Measurements from ENCODE around the gene PROX1.

Gene PROX1

GRCh38 chr1:213980906-213981305 is 6.9 kb upstream of the PROX1 start:
- no peak for DNase-seq (ENCODE audit: low spot score)

GRCh38 chr1:213982289-213982671 is 5.5 kb upstream of the PROX1 start:
- DNase-seq (ENCODE audit: low spot score) = no peak

DNA sequence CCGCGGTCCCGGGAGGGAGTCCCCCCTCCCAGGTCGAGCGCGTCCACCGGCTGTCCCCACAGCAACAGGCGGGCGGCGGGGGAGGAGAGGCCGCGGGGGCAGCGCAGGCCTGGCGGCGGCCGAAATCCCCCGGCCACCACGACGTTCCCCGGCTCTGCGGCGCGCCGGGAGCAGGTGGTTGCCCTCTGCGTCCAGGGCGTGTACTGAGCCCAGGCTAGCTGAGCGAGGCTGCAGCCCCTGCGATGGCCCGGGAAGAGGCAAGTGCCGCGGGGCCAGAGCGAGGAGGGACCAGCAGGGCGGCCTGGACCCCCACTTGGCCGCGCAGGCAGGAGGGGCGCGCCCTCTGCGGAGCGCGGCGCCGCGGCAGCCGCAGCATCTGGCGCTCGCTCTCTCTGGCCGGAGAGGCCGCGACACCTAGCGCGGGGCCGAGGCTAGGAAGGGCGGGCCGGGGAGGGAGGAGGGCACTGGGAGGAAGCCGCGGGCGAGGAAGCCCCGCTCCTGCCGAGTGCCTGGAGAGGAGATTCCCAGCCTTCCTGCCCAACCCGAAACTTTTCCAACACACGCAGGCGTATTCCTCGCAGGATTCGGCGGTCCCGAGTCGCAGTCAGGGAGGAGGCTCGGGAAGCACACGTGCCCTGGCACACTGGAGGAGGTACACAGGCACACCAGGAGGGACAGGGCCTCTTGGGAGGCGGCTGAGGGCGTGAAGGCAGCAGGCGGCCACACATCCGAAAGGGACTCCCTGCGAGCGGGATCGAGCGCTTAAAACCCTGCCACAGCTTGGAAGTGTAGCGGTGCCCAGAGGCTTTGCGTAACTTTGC is 4.9 kb upstream of the PROX1 start:
- DNase-seq (ENCODE audit: low spot score) = no peak

DNA sequence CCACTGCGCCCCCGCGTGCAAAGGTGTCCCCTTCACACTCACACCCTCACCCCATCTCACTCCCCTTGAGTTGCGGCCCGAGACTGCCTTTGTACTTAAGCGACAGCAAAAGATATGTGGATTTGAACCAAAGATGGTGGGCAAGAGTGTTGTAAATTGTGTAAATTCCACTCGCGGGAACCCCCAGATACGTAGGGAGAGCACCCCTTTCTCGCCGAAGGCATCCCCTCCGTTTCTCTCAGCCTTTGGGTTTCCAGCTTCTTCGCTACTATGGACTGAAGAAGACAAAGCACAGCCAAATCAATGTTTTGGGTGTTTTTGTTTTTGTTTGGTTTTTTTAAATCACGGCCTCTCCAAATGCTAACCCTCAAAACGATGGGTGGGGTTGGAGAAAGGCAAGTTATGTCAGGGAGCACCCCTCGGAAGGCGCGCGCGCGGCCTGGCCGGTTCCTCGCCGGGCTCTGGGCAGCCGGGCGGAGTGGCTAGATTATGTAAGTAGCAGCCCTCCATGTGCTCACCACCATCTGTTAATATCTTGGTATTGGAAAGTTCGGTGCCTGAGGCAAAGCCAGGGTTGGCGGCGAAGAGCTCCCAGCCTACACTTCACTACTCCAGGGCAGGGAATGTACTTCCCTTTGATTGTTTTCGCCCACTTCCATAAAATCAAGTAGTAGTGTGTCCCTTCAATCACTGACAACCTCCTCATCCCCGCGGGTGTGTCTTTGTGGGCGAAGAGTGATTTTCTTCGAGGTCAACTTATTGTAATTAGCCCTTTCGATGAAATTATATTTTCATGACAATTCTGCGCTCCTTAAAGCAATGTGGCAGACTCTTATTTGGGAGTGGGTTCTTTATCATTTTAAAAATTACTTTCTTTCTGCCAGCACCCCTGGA is 4.0 kb upstream of the PROX1 start:
- DNase-seq (ENCODE audit: low spot score) = no peak

DNA sequence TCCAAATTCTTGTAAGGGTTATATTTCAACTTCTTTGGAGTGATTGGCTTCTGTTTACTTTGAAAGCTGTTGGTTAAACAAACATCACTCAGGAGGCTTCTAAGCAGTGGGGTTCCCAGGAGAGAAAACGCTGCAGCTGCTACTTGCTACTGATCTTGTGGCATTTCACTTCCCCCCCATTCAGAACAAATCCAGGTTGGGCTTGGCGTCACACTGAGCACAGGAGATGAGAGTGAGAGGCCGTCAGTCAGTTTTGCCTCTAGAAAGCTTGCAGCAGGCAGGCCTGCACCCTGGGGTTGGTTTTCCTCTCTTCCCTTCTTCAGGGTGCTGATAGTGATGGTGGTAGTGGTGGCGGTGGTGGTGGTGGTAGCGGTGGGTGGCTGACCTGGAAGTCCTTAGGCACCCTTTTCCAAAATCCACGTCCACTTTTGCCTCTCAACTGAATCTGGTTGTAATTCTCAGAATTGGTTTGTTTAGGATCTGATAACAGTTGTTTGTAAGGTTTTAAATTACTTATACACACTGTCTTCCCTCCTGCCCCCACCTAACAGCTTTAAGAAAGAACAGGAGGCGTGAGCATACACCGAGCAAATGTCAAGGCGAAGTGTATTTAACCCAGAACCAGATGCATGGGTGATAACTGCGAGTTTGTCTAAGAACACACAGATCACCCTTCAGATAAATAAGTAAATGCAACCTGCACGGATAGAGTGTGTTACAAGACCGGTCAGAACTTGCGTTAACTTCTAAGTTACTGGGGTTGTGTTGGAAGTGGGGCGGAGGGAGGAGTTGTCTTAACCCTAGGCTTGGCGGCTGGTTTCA is 3.2 kb upstream of the PROX1 start:
- no peak for DNase-seq (ENCODE audit: low spot score)

DNA sequence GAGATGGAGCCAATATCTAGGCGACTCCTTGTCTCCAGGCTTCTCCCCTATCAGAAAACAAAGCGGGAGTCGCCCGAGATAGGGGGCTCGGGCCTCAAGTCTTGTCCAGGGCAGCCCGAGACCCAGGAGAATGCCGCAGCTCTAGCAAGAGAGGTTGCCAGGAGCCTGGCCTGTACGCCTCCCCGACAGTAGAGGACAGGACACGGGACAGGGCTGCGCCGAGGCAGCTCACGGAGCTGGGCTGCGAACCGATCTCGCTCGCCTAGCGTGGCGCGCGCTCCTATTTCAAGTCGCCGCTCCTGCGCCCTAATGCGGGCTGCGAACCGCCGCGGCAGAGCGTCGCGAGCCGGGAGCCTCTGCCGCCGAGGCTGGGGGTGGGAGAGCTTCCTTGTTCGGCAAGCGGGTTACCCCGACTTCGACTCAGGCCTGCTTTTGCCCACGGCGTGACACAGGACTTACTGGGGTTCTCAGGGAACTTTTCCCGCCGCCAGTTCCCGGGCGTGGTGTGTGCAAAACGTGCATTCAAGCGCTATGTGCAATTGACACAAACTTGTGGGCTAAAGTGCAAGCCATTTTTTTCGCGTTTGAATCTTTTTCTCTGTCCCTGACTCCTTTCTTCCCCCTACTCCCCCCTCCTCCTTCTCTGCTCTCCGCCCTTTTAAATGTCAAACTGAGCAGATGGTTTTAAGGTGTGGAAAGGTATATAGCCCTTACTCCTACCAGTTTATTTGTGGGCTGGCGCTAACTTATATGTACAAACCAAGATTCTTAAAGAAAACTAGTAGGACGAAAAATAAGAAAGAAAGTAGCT is 2.4 kb upstream of the PROX1 start:
- no peak for DNase-seq (ENCODE audit: low spot score)

- DNase-seq (ENCODE audit: low spot score) = no peak
Observed at GRCh38 chr1:213986020-213986924, 1.5 kb upstream of the PROX1 start.

DNA sequence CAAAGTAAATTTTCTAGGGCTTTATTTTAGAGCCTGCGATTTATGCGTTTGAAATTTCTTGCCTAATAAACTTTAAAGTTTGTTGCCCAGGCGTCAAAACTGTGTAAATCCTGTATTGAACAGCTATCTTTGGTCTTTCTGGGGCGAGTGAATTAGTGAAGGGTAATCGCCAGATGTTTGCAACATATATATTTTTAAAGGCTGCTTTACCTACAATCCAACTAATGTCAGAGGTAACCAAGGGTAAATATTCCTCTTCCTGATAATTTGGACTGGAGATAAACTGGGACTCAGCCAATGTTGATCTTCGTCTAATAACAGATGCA is 885 bp upstream of the PROX1 start:
- no peak for DNase-seq (ENCODE audit: low spot score)

- no peak for DNase-seq (ENCODE audit: low spot score)
Observed at GRCh38 chr1:213987422-213987926, 299 bp upstream of the PROX1 start.

DNA sequence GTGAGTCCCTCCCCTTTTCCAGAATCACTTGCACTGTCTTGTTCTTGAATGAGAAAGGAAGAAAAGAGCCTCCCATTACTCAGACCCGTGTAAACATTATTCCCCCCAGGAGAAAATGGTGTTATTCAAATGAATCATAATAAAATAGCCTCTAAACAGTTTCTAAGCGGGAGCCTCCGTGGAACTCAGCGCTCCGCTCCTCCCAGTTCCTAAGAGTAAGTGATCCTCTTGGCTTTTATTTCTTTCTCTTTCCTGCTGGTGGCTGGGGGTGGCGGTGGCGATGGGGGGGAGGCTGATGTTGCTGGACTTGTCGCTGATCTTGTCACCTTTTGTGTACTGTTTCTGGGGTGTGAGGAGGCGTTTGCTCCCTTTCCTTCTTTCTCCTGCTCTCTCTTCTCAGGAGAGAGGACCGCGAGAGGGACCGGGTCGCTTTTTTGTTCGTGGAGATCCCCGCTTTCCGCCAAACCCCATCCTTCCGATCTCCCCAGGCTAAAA is 781 bp downstream of the PROX1 start:
- no peak for DNase-seq (ENCODE audit: low spot score)

GRCh38 chr1:213989002-213989855 is 1.5 kb downstream of the PROX1 start:
- DNase-seq (ENCODE audit: low spot score) = no peak

GRCh38 chr1:213993929-213994328 is 6.2 kb downstream of the PROX1 start:
- no peak for DNase-seq (ENCODE audit: low spot score)

GRCh38 chr1:213994888-213995287 is 7.1 kb downstream of the PROX1 start:
- DNase-seq (ENCODE audit: low spot score) = no peak

DNA sequence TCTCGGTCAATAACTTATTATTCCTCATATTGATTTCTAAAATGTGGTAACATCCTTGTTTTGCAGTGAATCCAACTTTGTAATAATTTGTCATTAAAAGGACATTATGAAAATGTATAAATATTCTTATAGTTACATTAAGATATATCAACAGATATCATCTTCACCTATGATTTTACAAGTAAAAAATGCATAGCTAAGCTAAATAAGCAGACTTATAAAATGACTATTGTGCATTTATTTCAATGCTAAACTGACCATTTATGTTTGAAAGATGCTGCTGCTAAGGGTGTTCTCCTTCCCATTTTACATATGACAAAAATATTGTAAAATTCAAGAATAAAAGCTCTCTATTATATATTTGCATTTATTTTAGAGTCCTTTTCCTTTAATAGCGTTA is 7.8 kb downstream of the PROX1 start:
- DNase-seq (ENCODE audit: low spot score) = no peak

DNA sequence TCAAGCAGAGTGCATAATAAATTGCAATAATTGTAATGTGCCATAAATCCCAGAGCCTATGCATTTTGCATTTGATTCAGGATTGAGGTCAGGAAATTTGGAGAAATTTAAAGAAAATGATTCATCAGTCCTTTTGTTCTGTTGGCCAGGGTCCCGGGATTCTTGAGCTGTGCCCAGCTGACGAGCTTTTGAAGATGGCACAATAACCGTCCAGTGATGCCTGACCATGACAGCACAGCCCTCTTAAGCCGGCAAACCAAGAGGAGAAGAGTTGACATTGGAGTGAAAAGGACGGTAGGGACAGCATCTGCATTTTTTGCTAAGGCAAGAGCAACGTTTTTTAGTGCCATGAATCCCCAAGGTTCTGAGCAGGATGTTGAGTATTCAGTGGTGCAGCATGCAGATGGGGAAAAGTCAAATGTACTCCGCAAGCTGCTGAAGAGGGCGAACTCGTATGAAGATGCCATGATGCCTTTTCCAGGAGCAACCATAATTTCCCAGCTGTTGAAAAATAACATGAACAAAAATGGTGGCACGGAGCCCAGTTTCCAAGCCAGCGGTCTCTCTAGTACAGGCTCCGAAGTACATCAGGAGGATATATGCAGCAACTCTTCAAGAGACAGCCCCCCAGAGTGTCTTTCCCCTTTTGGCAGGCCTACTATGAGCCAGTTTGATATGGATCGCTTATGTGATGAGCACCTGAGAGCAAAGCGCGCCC is 8.7 kb downstream of the PROX1 start:
- no peak for DNase-seq (ENCODE audit: low spot score)

- DNase-seq (ENCODE audit: low spot score) = no peak
Observed at GRCh38 chr1:213997038-213997771, 9.4 kb downstream of the PROX1 start.

DNA sequence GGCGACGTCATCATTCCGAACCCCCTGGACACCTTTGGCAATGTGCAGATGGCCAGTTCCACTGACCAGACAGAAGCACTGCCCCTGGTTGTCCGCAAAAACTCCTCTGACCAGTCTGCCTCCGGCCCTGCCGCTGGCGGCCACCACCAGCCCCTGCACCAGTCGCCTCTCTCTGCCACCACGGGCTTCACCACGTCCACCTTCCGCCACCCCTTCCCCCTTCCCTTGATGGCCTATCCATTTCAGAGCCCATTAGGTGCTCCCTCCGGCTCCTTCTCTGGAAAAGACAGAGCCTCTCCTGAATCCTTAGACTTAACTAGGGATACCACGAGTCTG is 10.0 kb downstream of the PROX1 start:
- no peak for DNase-seq (ENCODE audit: low spot score)

GRCh38 chr1:213998785-213999184 is 11.0 kb downstream of the PROX1 start:
- no peak for DNase-seq (ENCODE audit: low spot score)

Data from activated CD4-positive, alpha-beta T cell treated with anti-CD3 and anti-CD28 coated beads, Interleukin-2, Interleukin-4, amounts not matched to agents 100 ng/mL and 50 ng/mL, durations not matched to agents 16 hours and 8 hours (primary cell).